Natural killer cell (primary cell): ENCODE data around the gene TCF7L2. TPM values are rescaled to one million over a fixed set of nuclear protein-coding genes. Genes with fewer than 3 reads are reported as not detected.

Source experiments
- ATAC-seq, 3 donors: fragments of 150-1000 bp in 2 of 3; fragments of 200-7000 bp in 1 of 3; cut with Tn5 transposase; 1 replicate in 1 of 3; 2 replicates in 2 of 3; pipeline ENCODE4 v1.10.0; 2021; ENCODE audit warnings: mild to moderate bottlenecking in 2 of 3, moderate library complexity in 2 of 3
- DNase-seq, 2 donors: peaks; one replicate each; pipeline versions ENCODE4 v3.0.0 to v3.0.0-alpha.2; 2013 to 2021; ENCODE audit warnings: mixed read lengths in 1 of 2
- H3K27ac ChIP-seq: one replicate; pipeline ENCODE4 v1.5.1; 2013; ENCODE audit warnings: mild to moderate bottlenecking, low read length
- H3K27me3 ChIP-seq: one replicate; pipeline ENCODE4 v1.6.1; 2013; ENCODE audit warnings: low read length; ENCODE audit not compliant: control insufficient read depth, insufficient read depth
- H3K36me3 ChIP-seq: one replicate; pipeline ENCODE4 v1.6.1; 2013; ENCODE audit warnings: low read length; ENCODE audit not compliant: control insufficient read depth, insufficient read depth
- H3K4me1 ChIP-seq: one replicate; pipeline ENCODE4 v1.6.1; 2013; ENCODE audit warnings: low read length; ENCODE audit not compliant: control insufficient read depth, insufficient read depth
- H3K4me3 ChIP-seq: one replicate; pipeline ENCODE4 v1.5.1; 2013; ENCODE audit warnings: low read length
- H3K9me3 ChIP-seq: one replicate; pipeline ENCODE4 v1.6.1; 2013; ENCODE audit warnings: low read length; ENCODE audit not compliant: control insufficient read depth, insufficient read depth
- H3K27ac Mint-ChIP-seq, 2 donors: one replicate each; pipeline ENCODE4 v1.8.0; 2022; ENCODE audit warnings: mild to moderate bottlenecking in 2 of 2, mixed read lengths in 2 of 2, moderate library complexity in 1 of 2
- H3K27me3 Mint-ChIP-seq, 2 donors: one replicate each; pipeline ENCODE4 v1.8.0; 2022; ENCODE audit warnings: low read depth in 2 of 2, mixed read lengths in 2 of 2
- H3K36me3 Mint-ChIP-seq: one replicate; pipeline ENCODE4 v1.8.0; 2022; ENCODE audit warnings: mixed read lengths
- H3K4me1 Mint-ChIP-seq, 2 donors: one replicate each; pipeline ENCODE4 v1.8.0; 2022; ENCODE audit warnings: mixed read lengths in 2 of 2
- H3K4me3 Mint-ChIP-seq: one replicate; pipeline ENCODE4 v1.8.0; 2022; ENCODE audit warnings: mild to moderate bottlenecking, moderate library complexity, mixed read lengths
- H3K9me3 Mint-ChIP-seq, 2 donors: one replicate each; pipeline ENCODE4 v1.8.0; 2022; ENCODE audit warnings: mixed read lengths in 2 of 2
- CTCF ChIP-seq: fragments of 200-600 bp; IDR thresholded peaks from one replicate; pipeline ENCODE4 v1.8.0; 2022; ENCODE audit warnings: antibody characterized with exemption
- WGBS: methylation state at CpG from one replicate; pipeline ENCODE4 v1.1.7; 2013; ENCODE audit warnings: missing lambda C conversion rate; ENCODE audit not compliant: insufficient coverage; 5-methylcytosine and 5-hydroxymethylcytosine counted together
- intact Hi-C: fragments of 100-400 bp; cut with micrococcal nuclease; formaldehyde crosslinking; loops from one replicate; pipeline ENCODE4 v1.14.2; 2022
- total RNA-seq, 4 donors: library from RNA; stranded (reverse); fragments of 120-200 nt in 1 of 4; gene quantifications; one replicate each; pipeline versions ENCODE4 v1.2.3 to v1.2.4, GENCODE V29; 2013 to 2022

Gene TCF7L2
- total RNA-seq, 3 donors from 2014 or later (not counting 1 experiment from before 2014, with no cell fraction given): 10.4 to 32.7 (median 15.3) TPM

GRCh38 chr10:113159563-113159962 is 209.5 kb downstream of the TCF7L2 start:
- DNase-seq: no peak
- H3K4me3 ChIP-seq: no peak overlapping the region
- Mint-ChIP-seq H3K4me1 (no peaks in the 10 kb centered on the region), H3K27ac (no peak overlapping the region), H3K9me3 (no peaks in the 10 kb centered on the region), H3K27me3 (no peaks in the 10 kb centered on the region), H3K4me3 (no peak overlapping the region), H3K36me3 (no peaks in the 10 kb centered on the region)
- H3K27ac ChIP-seq: no peak overlapping the region
- intact Hi-C loops: no loop called here
- WGBS: 89% methylated on average over 5 of the region's 8 CpGs
- ATAC-seq: no peak
- no peaks in the 10 kb centered on the region for H3K27me3 ChIP-seq
- no peaks in the 10 kb centered on the region for H3K4me1 ChIP-seq
- no peaks in the 10 kb centered on the region for H3K9me3 ChIP-seq
- no peaks in the 10 kb centered on the region for H3K36me3 ChIP-seq
- TF ChIP-seq CTCF: no peak

GRCh38 chr10:113160641-113161040 is 210.6 kb downstream of the TCF7L2 start:
- H3K4me3 ChIP-seq: no peak overlapping the region
- H3K27ac ChIP-seq: no peak overlapping the region
- no peaks in the 10 kb centered on the region for H3K36me3 Mint-ChIP-seq
- WGBS: 96% methylated on average over 10 of the region's 10 CpGs
- no peak overlapping the region for H3K4me3 Mint-ChIP-seq
- no peaks in the 10 kb centered on the region for H3K27me3 Mint-ChIP-seq
- intact Hi-C loops: no loop called here
- H3K27ac Mint-ChIP-seq: no peak overlapping the region
- no peak for TF ChIP-seq CTCF
- no peaks in the 10 kb centered on the region for H3K4me1 ChIP-seq
- ATAC-seq: no peak
- H3K27me3 ChIP-seq: no peaks in the 10 kb centered on the region
- no peaks in the 10 kb centered on the region for H3K4me1 Mint-ChIP-seq
- DNase-seq: no peak
- H3K9me3 ChIP-seq: no peaks in the 10 kb centered on the region
- H3K36me3 ChIP-seq: no peaks in the 10 kb centered on the region
- H3K9me3 Mint-ChIP-seq: no peaks in the 10 kb centered on the region

- H3K4me3 Mint-ChIP-seq: no peak overlapping the region
- 90% methylated on average over 6 of the region's 6 CpGs for WGBS
- no peaks in the 10 kb centered on the region for H3K36me3 ChIP-seq
- DNase-seq (no peak), ATAC-seq (no peak)
- H3K27me3 ChIP-seq: no peaks in the 10 kb centered on the region
- H3K9me3 Mint-ChIP-seq: no peaks in the 10 kb centered on the region
- H3K27me3 Mint-ChIP-seq: no peaks in the 10 kb centered on the region
- no peak overlapping the region for H3K4me3 ChIP-seq
- no peaks in the 10 kb centered on the region for H3K36me3 Mint-ChIP-seq
- no peaks in the 10 kb centered on the region for H3K9me3 ChIP-seq
- TF ChIP-seq CTCF: no peak
- H3K4me1 Mint-ChIP-seq: no peaks in the 10 kb centered on the region
- intact Hi-C loops: no loop called here
- H3K27ac Mint-ChIP-seq: no peak overlapping the region
- H3K27ac ChIP-seq: no peak overlapping the region
- H3K4me1 ChIP-seq: no peaks in the 10 kb centered on the region
Measured at GRCh38 chr10:113161066-113161465, 211.0 kb downstream of the TCF7L2 start.

GRCh38 chr10:113162960-113163359 is 212.9 kb downstream of the TCF7L2 start:
- intact Hi-C loops: no loop called here
- DNase-seq (no peak), ATAC-seq (no peak)
- Mint-ChIP-seq H3K27ac (no peak overlapping the region), H3K4me3 (no peak overlapping the region), H3K36me3 (no peaks in the 10 kb centered on the region), H3K27me3 (no peaks in the 10 kb centered on the region), H3K4me1 (no peaks in the 10 kb centered on the region), H3K9me3 (no peaks in the 10 kb centered on the region)
- H3K27ac ChIP-seq: no peak overlapping the region
- no peaks in the 10 kb centered on the region for H3K36me3 ChIP-seq
- TF ChIP-seq CTCF: no peak
- no peaks in the 10 kb centered on the region for H3K27me3 ChIP-seq
- H3K4me3 ChIP-seq: no peak overlapping the region
- H3K9me3 ChIP-seq: no peaks in the 10 kb centered on the region
- no peaks in the 10 kb centered on the region for H3K4me1 ChIP-seq
- WGBS: 93% methylated on average over 4 of the region's 6 CpGs
